ENCODE measurements around the gene YTHDC1. TPM values are rescaled to one million over a fixed set of nuclear protein-coding genes. Genes with fewer than 3 reads are reported as not detected.

Gene YTHDC1
- total RNA-seq, 4 donors from 2014 or later, result 66.4 to 95.6 (median 86.2) TPM

DNA sequence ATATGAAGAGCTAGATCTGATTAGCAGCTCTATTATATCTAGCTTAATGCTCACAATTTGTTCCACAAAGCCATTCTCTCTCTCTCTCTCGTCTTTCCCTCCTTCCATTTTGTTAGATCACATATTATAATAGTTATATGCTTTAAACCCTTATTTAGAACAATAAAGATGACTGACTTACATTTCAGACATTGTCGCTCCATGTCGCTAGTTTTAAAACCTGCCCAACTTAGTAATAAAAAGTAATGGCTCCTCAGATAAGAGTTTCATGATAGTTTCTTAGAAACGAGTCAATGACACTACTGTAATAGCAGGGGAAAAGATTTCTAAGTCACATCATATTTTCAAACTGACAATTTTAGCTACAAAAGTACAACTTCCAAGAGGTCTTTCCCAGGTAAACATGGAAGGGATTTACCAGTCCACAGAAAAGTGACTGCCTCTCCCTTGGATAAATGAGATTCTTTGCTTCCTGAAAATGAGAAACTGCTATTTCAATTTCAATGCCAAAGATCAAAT is 38.5 kb upstream of the YTHDC1 start:
- Histone ChIP-seq H3K4me3 (no peak overlapping the region), H3K9me3 (no peaks in the 10 kb centered on the region), H3K27me3 (no peaks in the 10 kb centered on the region), H3K4me1 (no peaks in the 10 kb centered on the region), H3K27ac (no peak overlapping the region), H3K36me3 (no peaks in the 10 kb centered on the region)
- TF ChIP-seq POLR2A (IDR thresholded peaks at IDR 0.05), result no peak
- TF ChIP-seq, protein P1, sequence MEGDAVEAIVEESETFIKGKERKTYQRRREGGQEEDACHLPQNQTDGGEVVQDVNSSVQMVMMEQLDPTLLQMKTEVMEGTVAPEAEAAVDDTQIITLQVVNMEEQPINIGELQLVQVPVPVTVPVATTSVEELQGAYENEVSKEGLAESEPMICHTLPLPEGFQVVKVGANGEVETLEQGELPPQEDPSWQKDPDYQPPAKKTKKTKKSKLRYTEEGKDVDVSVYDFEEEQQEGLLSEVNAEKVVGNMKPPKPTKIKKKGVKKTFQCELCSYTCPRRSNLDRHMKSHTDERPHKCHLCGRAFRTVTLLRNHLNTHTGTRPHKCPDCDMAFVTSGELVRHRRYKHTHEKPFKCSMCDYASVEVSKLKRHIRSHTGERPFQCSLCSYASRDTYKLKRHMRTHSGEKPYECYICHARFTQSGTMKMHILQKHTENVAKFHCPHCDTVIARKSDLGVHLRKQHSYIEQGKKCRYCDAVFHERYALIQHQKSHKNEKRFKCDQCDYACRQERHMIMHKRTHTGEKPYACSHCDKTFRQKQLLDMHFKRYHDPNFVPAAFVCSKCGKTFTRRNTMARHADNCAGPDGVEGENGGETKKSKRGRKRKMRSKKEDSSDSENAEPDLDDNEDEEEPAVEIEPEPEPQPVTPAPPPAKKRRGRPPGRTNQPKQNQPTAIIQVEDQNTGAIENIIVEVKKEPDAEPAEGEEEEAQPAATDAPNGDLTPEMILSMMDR (IDR thresholded peaks at IDR 0.05), result no peak
- TF ChIP-seq EP300 (IDR thresholded peaks at IDR 0.05), result no peak
- whole genome bisulfite sequencing, 2 donors, result 61 to 72% methylated on average over 4 of the region's 4 CpGs
- no peak for DNase-seq (ENCODE audit: low spot score in 2 of 2)

DNA sequence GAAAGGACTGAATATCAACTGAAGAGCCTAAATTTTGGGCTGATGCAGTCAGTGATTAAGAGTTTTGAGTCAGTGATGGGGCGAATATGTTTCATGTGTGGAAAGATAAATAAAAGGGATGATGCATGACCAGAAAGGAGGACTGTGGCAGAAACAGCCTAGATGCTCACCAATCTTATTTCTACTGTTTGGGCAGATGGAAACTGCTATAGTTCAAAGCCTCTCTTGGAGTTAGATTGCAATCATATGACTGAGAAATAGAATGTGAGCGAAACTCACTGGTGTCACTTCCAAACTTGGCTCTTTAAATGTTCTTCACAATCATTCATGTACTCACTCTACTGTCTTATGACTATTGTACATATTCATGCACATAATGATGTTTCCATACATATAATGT is 35.4 kb upstream of the YTHDC1 start:
- TF ChIP-seq, protein P1 (IDR thresholded peaks at IDR 0.05), result no peak
- TF ChIP-seq POLR2A (IDR thresholded peaks at IDR 0.05), result no peak
- no peak for TF ChIP-seq EP300 (IDR thresholded peaks at IDR 0.05)
- Histone ChIP-seq H3K4me1 (no peaks in the 10 kb centered on the region), H3K27ac (no peak overlapping the region)

DNA sequence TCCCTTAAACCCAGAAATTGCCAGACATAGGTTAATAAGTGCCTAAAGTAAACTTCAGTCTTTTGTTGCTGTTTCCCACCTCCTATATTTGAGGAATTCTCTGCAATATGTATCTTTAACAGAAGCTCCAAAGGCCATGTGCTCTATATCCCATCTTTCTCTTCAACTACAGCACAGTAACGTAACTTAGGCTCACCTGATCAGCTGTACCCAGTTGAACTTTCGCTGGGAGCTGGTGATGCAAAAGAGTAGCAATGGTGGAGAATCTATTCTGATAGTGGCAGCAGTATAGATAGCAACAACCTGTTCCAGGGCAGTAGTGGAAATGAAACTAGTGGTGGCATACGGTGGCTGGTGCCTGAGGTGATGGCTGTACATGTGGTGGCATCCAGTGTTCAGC is 33.2 kb upstream of the YTHDC1 start:
- WGBS, 2 donors, result 52 to 55% methylated on average over 3 of the region's 3 CpGs
- Histone ChIP-seq H3K27ac (no peak overlapping the region), H3K4me1 (no peaks in the 10 kb centered on the region), H3K4me3 (no peak overlapping the region), H3K36me3 (no peaks in the 10 kb centered on the region), H3K9me3 (no peaks in the 10 kb centered on the region), H3K27me3 (no peaks in the 10 kb centered on the region)
- TF ChIP-seq POLR2A (IDR thresholded peaks at IDR 0.05) (no peak), EP300 (IDR thresholded peaks at IDR 0.05) (no peak)
- TF ChIP-seq, protein P1 (IDR thresholded peaks at IDR 0.05), result no peak
- no peak for DNase-seq (ENCODE audit: low spot score in 2 of 2)

More for the DNA sequence above, 35.4 kb upstream of the YTHDC1 start:
- Histone ChIP-seq H3K36me3 (no peaks in the 10 kb centered on the region), H3K9me3 (no peaks in the 10 kb centered on the region), H3K27me3 (no peaks in the 10 kb centered on the region), H3K4me3 (no peak overlapping the region)
- 90 to 93% methylated on average over 2 of the region's 2 CpGs for WGBS, 2 donors
- no peak for DNase-seq (ENCODE audit: low spot score in 2 of 2)

DNA sequence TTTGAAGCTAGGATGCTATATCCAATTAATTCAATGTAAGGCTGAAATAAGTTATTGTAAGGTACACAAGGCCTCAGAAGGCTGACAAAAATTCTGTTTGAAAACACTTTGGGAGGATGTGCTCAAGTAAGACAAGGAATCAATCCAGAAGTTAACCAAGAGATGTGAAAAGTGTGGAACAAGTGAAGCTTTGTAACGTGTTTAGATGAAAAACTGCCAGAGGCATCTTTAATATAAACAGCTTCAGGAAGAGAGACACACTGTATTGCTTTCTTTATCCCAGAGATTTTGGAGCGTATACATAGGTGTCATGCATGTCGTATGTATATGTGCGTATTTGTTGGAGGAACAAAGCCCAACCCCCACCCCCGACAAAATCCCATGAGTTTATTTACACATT is 28.3 kb upstream of the YTHDC1 start:
- 75 to 79% methylated on average over 5 of the region's 5 CpGs for WGBS, 2 donors
- peaks cover 0 to 3% of the 10 kb centered on the region in 2 donors for H3K27me3 ChIP-seq
- peaks cover 0 to 6% (median 0%) of the 10 kb centered on the region in 4 donors for H3K4me1 ChIP-seq
- no peak overlapping the region for H3K4me3 ChIP-seq
- no peak overlapping the region for H3K27ac ChIP-seq
- TF ChIP-seq, protein P1 (IDR thresholded peaks at IDR 0.05), result no peak
- TF ChIP-seq EP300 (IDR thresholded peaks at IDR 0.05), result no peak
- no peak for TF ChIP-seq POLR2A (IDR thresholded peaks at IDR 0.05)
- DNase-seq (ENCODE audit: low spot score in 2 of 2), result no peak
- no peaks in the 10 kb centered on the region for H3K36me3 ChIP-seq
- H3K9me3 ChIP-seq, result no peaks in the 10 kb centered on the region

DNA sequence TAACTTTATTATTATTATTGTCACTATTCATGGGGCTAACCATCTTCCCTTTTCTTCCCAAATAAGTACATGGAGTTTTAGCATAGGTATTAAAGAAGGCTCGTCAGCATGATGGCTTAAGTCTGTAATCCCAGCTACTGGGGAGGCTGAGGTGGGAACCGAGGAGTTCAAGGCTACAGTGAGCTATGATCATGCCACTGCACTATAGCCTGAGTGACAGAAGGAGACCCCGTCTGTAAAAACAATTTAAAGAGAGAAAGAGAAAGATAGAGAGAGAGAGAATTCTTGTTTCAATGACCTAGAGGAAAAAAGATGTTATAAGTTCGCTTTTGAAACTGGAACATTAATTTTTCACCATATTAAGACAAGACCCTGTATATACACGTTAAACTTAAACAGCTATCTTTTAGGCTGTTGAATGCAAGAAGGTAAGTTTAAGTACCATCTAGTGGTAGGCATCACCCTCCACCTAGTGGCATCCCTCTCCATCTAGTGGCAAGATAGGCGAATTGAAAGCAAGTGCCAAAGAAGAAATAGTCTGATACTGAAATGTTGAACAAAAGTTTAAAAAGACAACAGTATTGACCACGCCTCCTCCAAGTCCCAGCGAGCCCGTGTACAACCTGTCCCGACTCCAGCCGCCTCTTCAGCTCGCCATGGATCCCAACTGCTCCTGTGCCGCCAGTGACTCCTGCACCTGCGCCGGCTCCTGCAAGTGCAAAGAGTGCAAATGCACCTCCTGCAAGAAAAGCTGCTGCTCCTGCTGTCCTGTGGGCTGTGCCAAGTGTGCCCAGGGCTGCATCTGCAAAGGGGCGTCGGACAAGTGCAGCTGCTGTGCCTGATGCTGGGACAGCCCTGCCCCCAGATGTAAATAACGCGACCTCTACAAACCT is 26.0 kb upstream of the YTHDC1 start:
- no peak for TF ChIP-seq POLR2A (IDR thresholded peaks at IDR 0.05)
- TF ChIP-seq, protein P1 (IDR thresholded peaks at IDR 0.05), result peak; percentile 65 to 77 (median 71)
- DNase-seq (ENCODE audit: low spot score in 2 of 2), result peak in 1 of 2 donors; percentile 33
- H3K36me3 ChIP-seq, result no peaks in the 10 kb centered on the region
- 14 to 18% methylated on average over 19 of the region's 19 CpGs for WGBS, 2 donors
- H3K27me3 ChIP-seq, result peaks cover 0 to 3% of the 10 kb centered on the region in 2 donors
- peaks cover 0 to 6% (median 0%) of the 10 kb centered on the region in 4 donors for H3K4me1 ChIP-seq
- no peaks in the 10 kb centered on the region for H3K9me3 ChIP-seq
- H3K27ac ChIP-seq, result no peak overlapping the region
- peak overlapping the region in 1 of 4 donors; percentile 10 for H3K4me3 ChIP-seq
